ENCODE measurements around the gene ARMH1. TPM values are rescaled to one million over a fixed set of nuclear protein-coding genes. Genes with fewer than 3 reads are reported as not detected.

The ARMH1 gene
- polyA plus RNA-seq, 3 donors from 2014 or later = 0.50 to 1.6 TPM; not detected in 1

- H3K9me3 Mint-ChIP-seq = no peaks in the 10 kb centered on the region
- H3K4me1 Mint-ChIP-seq = peaks cover 30% of the 10 kb centered on the region in 2 donors
- H3K27ac Mint-ChIP-seq = no peak overlapping the region
- no peak overlapping the region for H3K4me3 Mint-ChIP-seq
- H3K36me3 Mint-ChIP-seq = peaks cover 6 to 37% (median 20%) of the 10 kb centered on the region in 3 donors
- H3K27me3 Mint-ChIP-seq (ENCODE audit: low read depth in 3 of 3) = peaks cover 0 to 1% (median 0%) of the 10 kb centered on the region in 3 donors
- no peak for DNase-seq
Measured at GRCh38 chr1:44637702-44638411, 36.7 kb upstream of the ARMH1 start.

DNA sequence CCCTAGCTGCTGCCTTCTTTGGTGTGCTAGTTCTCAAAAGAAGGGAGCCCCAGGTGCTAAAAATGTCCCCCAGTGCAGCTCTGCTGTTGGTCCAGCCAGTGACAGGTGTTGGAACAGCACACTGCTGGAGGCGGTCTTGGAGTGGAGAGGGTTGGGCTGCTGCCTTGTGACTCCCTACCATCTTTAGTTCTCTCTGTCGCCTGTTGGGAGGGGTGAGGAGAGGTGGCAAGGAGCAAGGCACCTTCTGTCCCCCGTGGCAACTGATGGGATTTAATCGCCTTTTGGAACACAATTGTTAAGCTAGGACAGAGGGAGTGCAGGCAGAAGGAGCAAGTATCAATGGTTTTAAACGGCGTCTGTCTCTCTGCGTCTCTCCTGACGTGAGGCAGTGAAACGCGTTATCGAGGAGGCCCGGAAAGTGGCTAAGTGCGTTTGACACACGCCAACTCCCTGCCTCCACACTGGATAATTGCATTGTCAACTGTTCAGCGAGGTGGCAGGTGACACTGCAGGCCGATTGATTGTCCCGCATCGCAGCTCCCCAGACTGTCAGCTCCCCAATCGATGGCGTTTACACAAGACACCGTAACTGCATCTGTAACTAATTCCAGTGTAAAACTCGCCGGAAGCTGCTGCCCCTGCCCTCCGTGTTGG, 34.2 kb upstream of the ARMH1 start:
- no peak for DNase-seq
- Mint-ChIP-seq H3K4me3 (no peak overlapping the region), H3K27ac (no peak overlapping the region), H3K27me3 (ENCODE audit: low read depth in 3 of 3) (peaks cover 0 to 1% (median 1%) of the 10 kb centered on the region in 3 donors), H3K36me3 (peaks cover 6 to 46% (median 22%) of the 10 kb centered on the region in 3 donors), H3K4me1 (peaks cover 12 to 14% of the 10 kb centered on the region in 2 donors), H3K9me3 (no peaks in the 10 kb centered on the region)

- Mint-ChIP-seq H3K27me3 (ENCODE audit: low read depth in 3 of 3) (peaks cover 0 to 1% (median 0%) of the 10 kb centered on the region in 3 donors), H3K9me3 (no peaks in the 10 kb centered on the region), H3K4me3 (no peak overlapping the region), H3K27ac (peak overlapping the region in 2 of 6 donors; percentile 45 to 64), H3K36me3 (peaks cover 6 to 36% (median 18%) of the 10 kb centered on the region in 3 donors), H3K4me1 (peaks cover 8 to 14% of the 10 kb centered on the region in 2 donors)
- no peak for DNase-seq
Measured at GRCh38 chr1:44641126-44642102, 33.1 kb upstream of the ARMH1 start.

GRCh38 chr1:44642255-44642654, 32.3 kb upstream of the ARMH1 start:
- no peaks in the 10 kb centered on the region for H3K9me3 Mint-ChIP-seq
- no peak overlapping the region for H3K4me3 Mint-ChIP-seq
- H3K27ac Mint-ChIP-seq = peak overlapping the region in 2 of 6 donors; percentile 36 to 45
- DNase-seq = no peak
- peaks cover 8 to 14% of the 10 kb centered on the region in 2 donors for H3K4me1 Mint-ChIP-seq
- peaks cover 6 to 36% (median 20%) of the 10 kb centered on the region in 3 donors for H3K36me3 Mint-ChIP-seq
- H3K27me3 Mint-ChIP-seq (ENCODE audit: low read depth in 3 of 3) = peaks cover 0 to 2% (median 1%) of the 10 kb centered on the region in 3 donors

- H3K4me1 Mint-ChIP-seq = peaks cover 8 to 14% of the 10 kb centered on the region in 2 donors
- H3K27me3 Mint-ChIP-seq (ENCODE audit: low read depth in 3 of 3) = peaks cover 0 to 2% (median 1%) of the 10 kb centered on the region in 3 donors
- peak overlapping the region in 4 of 6 donors; percentile 5 to 72 (median 55) for H3K27ac Mint-ChIP-seq
- no peaks in the 10 kb centered on the region for H3K9me3 Mint-ChIP-seq
- DNase-seq = no peak
- H3K36me3 Mint-ChIP-seq = peaks cover 6 to 42% (median 24%) of the 10 kb centered on the region in 3 donors
- no peak overlapping the region for H3K4me3 Mint-ChIP-seq
Measured at GRCh38 chr1:44642925-44643324, 31.6 kb upstream of the ARMH1 start.

DNA sequence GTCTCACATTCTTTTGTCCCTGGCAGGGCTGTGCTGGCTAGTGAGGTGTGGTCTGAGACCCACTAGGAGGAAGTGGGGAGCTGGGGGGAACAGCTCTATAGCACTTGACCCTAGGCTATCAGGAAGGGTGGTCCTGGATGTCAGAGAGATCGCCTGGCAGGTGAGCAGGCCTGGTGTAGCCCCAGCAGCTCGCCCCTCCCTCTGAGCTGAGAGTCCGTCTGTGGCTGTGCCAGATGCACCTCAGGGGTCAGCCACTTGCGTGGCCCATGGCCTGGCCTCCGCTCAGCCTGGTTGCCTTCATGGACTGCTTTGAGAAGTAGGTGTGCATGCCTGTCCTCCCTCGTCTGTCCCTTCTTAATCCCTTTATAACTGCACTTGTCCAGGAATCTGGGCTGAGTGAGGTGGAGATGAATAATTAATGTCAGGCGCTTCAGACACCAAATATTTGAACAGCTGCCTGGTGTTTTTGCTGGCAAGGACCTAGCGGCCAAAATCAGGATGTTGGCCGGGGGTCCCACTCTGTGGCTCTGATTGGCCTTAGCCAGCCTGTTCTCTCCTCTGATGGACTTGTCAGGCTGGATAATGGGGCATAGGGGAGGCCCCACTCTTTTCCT, 30.7 kb upstream of the ARMH1 start:
- DNase-seq = no peak
- no peaks in the 10 kb centered on the region for H3K9me3 Mint-ChIP-seq
- peak overlapping the region in 1 of 6 donors; percentile 45 for H3K27ac Mint-ChIP-seq
- H3K4me3 Mint-ChIP-seq = no peak overlapping the region
- H3K36me3 Mint-ChIP-seq = peaks cover 6 to 42% (median 27%) of the 10 kb centered on the region in 3 donors
- peaks cover 8 to 14% of the 10 kb centered on the region in 2 donors for H3K4me1 Mint-ChIP-seq
- peaks cover 0 to 2% (median 1%) of the 10 kb centered on the region in 3 donors for H3K27me3 Mint-ChIP-seq (ENCODE audit: low read depth in 3 of 3)

DNA sequence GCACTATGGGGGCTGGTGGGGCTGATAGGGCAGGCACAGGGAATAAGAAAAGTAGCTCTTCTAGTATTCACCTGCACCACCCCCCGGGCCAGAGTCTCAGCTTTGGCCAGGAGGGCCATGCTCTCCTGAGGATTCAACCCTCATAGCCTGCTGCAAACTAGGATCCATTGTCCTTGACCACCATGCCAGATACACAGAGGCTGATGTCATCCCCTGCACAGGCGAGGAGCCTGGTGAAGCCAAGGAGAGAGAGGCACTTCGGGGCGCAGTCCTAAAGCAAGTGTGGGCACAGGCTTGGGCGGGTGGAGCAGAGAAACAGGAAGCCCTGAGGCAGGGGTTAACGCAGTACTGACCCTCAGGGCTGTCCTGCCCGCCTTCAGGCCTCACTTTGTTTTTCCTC, 29.7 kb upstream of the ARMH1 start:
- Mint-ChIP-seq H3K27ac (peak overlapping the region in 1 of 6 donors; percentile 17), H3K36me3 (peaks cover 6 to 43% (median 28%) of the 10 kb centered on the region in 3 donors), H3K27me3 (ENCODE audit: low read depth in 3 of 3) (peaks cover 0 to 5% (median 2%) of the 10 kb centered on the region in 3 donors), H3K4me1 (peaks cover 8 to 14% of the 10 kb centered on the region in 2 donors), H3K4me3 (no peak overlapping the region), H3K9me3 (no peaks in the 10 kb centered on the region)
- DNase-seq = no peak

DNA sequence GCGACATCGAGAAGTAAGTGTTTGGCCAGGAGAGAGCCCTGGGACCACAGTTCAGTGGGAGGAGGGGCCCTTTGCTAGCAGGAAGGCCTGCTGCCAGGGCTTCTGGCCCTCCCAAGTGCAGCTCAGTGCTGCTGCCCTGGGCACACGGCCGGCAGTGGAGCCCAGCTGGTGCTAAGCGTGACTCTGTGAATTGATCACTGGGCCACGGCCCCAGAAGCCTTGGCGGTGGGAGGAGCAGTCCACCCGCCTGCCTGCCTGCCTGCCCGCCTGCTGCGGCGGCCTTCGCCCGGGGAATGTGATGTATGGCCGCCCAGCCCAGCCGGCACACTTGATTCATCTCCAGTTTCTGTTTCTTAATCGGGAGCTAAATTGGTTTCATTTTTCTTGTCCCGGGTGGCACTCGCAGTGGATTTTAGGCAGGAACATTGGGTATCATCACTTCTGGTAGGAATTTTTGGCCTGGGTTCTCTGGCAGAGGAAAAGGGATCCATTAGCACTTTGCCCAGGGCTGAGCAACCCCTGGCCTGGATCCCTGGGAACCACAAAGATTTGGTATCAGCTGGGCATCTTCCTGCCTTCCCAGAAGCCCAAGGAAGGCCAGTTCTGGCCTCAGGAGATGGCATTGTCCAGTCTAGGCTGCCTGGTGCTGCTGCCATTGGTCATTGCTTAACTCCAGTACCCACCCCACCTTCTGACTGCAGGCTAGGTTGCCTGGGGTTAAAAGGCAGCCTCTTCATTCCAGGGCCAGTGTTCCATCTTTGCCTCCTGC, 28.9 kb upstream of the ARMH1 start:
- peaks cover 0 to 5% (median 2%) of the 10 kb centered on the region in 3 donors for H3K27me3 Mint-ChIP-seq (ENCODE audit: low read depth in 3 of 3)
- no peak overlapping the region for H3K27ac Mint-ChIP-seq
- DNase-seq = no peak
- no peak overlapping the region for H3K4me3 Mint-ChIP-seq
- H3K36me3 Mint-ChIP-seq = peaks cover 6 to 43% (median 28%) of the 10 kb centered on the region in 3 donors
- H3K4me1 Mint-ChIP-seq = peaks cover 8 to 14% of the 10 kb centered on the region in 2 donors
- H3K9me3 Mint-ChIP-seq = no peaks in the 10 kb centered on the region

GRCh38 chr1:44646261-44647110, 28.0 kb upstream of the ARMH1 start:
- H3K4me3 Mint-ChIP-seq = no peak overlapping the region
- peak overlapping the region in 1 of 6 donors; percentile 55 for H3K27ac Mint-ChIP-seq
- peaks cover 6 to 48% (median 28%) of the 10 kb centered on the region in 3 donors for H3K36me3 Mint-ChIP-seq
- H3K27me3 Mint-ChIP-seq (ENCODE audit: low read depth in 3 of 3) = peaks cover 0 to 5% (median 2%) of the 10 kb centered on the region in 3 donors
- DNase-seq = no peak
- no peaks in the 10 kb centered on the region for H3K9me3 Mint-ChIP-seq
- peaks cover 8 to 14% of the 10 kb centered on the region in 2 donors for H3K4me1 Mint-ChIP-seq

DNA sequence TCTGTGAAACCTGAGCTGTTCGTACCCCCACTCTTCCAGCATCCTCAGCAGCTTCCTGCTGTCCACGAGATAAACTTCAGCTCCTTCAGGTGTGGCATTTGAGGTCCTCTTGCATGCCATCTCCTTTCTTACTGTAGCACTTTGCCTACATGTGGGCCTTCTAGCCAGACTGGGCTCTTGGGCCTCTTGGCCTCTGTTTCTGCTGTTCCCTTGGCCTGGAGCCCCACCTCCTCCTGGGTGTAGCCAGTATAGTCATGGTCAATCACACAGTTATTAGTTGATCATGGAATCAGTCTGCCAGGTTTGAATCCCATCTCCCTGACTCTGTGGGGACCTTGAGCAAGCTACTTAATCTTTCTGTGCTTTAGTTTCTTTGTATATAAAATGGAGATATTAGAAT, 26.6 kb upstream of the ARMH1 start:
- DNase-seq = no peak
- H3K4me1 Mint-ChIP-seq = peaks cover 4 to 7% of the 10 kb centered on the region in 2 donors
- no peak overlapping the region for H3K4me3 Mint-ChIP-seq
- H3K9me3 Mint-ChIP-seq = no peaks in the 10 kb centered on the region
- peaks cover 0 to 5% (median 2%) of the 10 kb centered on the region in 3 donors for H3K27me3 Mint-ChIP-seq (ENCODE audit: low read depth in 3 of 3)
- peak overlapping the region in 4 of 6 donors; percentile 1 to 59 (median 29) for H3K27ac Mint-ChIP-seq
- H3K36me3 Mint-ChIP-seq = peaks cover 0 to 51% (median 23%) of the 10 kb centered on the region in 3 donors

DNA sequence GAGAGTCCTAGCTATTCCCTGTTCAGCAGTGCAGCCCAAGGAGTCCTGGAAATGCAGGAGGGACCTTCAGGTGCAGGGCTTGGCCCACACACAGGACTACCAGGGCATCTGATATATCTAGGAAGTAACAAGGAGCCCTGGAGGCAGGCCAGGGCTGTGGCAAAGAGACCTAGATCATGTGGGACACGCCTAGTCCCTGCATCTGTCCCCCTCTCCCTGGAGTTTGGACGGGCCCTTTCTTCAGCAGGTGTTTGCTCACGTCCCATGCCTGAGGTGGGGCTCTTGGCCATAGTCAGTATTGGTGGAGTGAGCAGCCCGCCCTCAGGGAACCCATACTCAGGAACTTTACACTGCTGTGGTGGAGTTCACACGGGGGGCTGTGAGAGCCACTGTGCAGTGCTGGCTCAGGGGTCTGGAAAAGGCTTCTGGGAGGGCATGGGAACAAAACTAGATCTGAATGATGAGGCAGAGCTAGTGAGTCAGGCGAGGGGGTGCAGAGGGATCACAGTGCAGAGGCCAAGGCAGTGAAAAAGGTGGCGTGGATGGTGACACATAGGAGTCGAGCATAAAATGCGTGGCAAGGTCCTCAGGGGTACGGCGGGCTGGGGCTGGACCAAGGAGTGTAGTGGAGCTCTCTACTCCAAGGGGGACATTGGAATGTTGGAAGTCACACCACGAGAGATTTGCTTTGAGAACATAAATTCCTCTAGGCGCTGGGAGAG, 25.8 kb upstream of the ARMH1 start:
- no peak for DNase-seq
- Mint-ChIP-seq H3K4me3 (no peak overlapping the region), H3K9me3 (no peaks in the 10 kb centered on the region), H3K36me3 (peaks cover 0 to 46% (median 18%) of the 10 kb centered on the region in 3 donors), H3K27me3 (ENCODE audit: low read depth in 3 of 3) (peaks cover 0 to 5% (median 2%) of the 10 kb centered on the region in 3 donors), H3K27ac (peak overlapping the region in 2 of 6 donors; percentile 10 to 50), H3K4me1 (no peaks in the 10 kb centered on the region)

Data from immature natural killer cell (primary cell).